Measurements from ENCODE around the gene PRR3. TPM values are rescaled to one million over a fixed set of nuclear protein-coding genes. Genes with fewer than 3 reads are reported as not detected.
"Not testable (repeated sequence)": the region's sequence is repeated elsewhere in the genome, so short reads cannot be mapped to it uniquely, and the experiment has no call there.

Gene PRR3
- polyA plus RNA-seq, 1 of the 3 experiments (the other 2 are of a cell fraction), result 21.2 TPM

GRCh38 chr6:30520522-30520921, 36.6 kb upstream of the PRR3 start:
- no peak for TF ChIP-seq SIN3A (IDR thresholded peaks at IDR 0.05; ENCODE audit: borderline replicate concordance, low read depth, low read length)
- Histone ChIP-seq H3K9ac (no peak overlapping the region), H3K9me3 (no peaks in the 10 kb centered on the region), H2AFZ (ENCODE audit: low read depth) (no peak overlapping the region), H3K4me2 (no peak overlapping the region), H3K27me3 (ENCODE audit: insufficient read depth) (no peaks in the 10 kb centered on the region), H3F3A (replicated peaks; ENCODE audit: insufficient read depth) (peaks cover 6% of the 10 kb centered on the region), H3K4me1 (ENCODE audit: control insufficient read depth in 1 of 2, insufficient read depth in 2 of 2, low read depth in 1 of 2, low read length in 1 of 2) (no peaks in the 10 kb centered on the region), H3K36me3 (replicated peaks in 1 of 2; ENCODE audit: control insufficient read depth in 1 of 2, insufficient read depth in 2 of 2, low read length in 1 of 2) (no peaks in the 10 kb centered on the region), H3K4me3 (ENCODE audit: low read depth in 2 of 2, low read length in 1 of 2) (no peak overlapping the region), H4K20me1 (ENCODE audit: insufficient read depth) (no peaks in the 10 kb centered on the region), H3K79me2 (ENCODE audit: insufficient read depth) (no peaks in the 10 kb centered on the region), H3K9me2 (no peaks in the 10 kb centered on the region), H3K27ac (ENCODE audit: low read depth in 2 of 2, low read length in 1 of 2) (no peak overlapping the region)
- WGBS (ENCODE audit: low lambda C conversion rate), result 52% methylated on average over 6 of the region's 6 CpGs
- no peak for DNase-seq
- POLR2A ChIA-PET, result no interaction called here
- CTCF ChIA-PET, result interaction anchor here (0.7 to 2.1 kb wide), 4 partner anchors 12 to 39 kb away, joined by 3 to 7 read pairs (median 5); no protein-coding TSS in a partner anchor

GRCh38 chr6:30521082-30521481, 36.0 kb upstream of the PRR3 start:
- H3K79me2 ChIP-seq (ENCODE audit: insufficient read depth); H3K4me1 ChIP-seq (ENCODE audit: control insufficient read depth in 1 of 2, insufficient read depth in 2 of 2, low read depth in 1 of 2, low read length in 1 of 2); H3K9me2 ChIP-seq; H3K4me2 ChIP-seq; H2AFZ ChIP-seq (ENCODE audit: low read depth); H3K9me3 ChIP-seq; H3K9ac ChIP-seq; POLR2A ChIA-PET; H3K27me3 ChIP-seq (ENCODE audit: insufficient read depth); H3K36me3 ChIP-seq (replicated peaks in 1 of 2; ENCODE audit: control insufficient read depth in 1 of 2, insufficient read depth in 2 of 2, low read length in 1 of 2); H3K4me3 ChIP-seq (ENCODE audit: low read depth in 2 of 2, low read length in 1 of 2); H3F3A ChIP-seq (replicated peaks; ENCODE audit: insufficient read depth); DNase-seq; H3K27ac ChIP-seq (ENCODE audit: low read depth in 2 of 2, low read length in 1 of 2); H4K20me1 ChIP-seq (ENCODE audit: insufficient read depth): not testable (repeated sequence)
- WGBS (ENCODE audit: low lambda C conversion rate), result 67% methylated on average over 1 of the region's 7 CpGs
- CTCF ChIA-PET, result interaction anchor here (0.9 to 2.1 kb wide), 4 partner anchors 11 to 39 kb away, joined by 3 to 7 read pairs (median 5); no protein-coding TSS in a partner anchor

- H2AFZ ChIP-seq (ENCODE audit: low read depth); H3K9me2 ChIP-seq; H3K27ac ChIP-seq (ENCODE audit: low read depth in 2 of 2, low read length in 1 of 2); H4K20me1 ChIP-seq (ENCODE audit: insufficient read depth); H3K79me2 ChIP-seq (ENCODE audit: insufficient read depth); H3K4me3 ChIP-seq (ENCODE audit: low read depth in 2 of 2, low read length in 1 of 2); H3K4me2 ChIP-seq; POLR2A ChIA-PET; H3F3A ChIP-seq (replicated peaks; ENCODE audit: insufficient read depth); H3K27me3 ChIP-seq (ENCODE audit: insufficient read depth); H3K9ac ChIP-seq; H3K9me3 ChIP-seq; DNase-seq; H3K36me3 ChIP-seq (replicated peaks in 1 of 2; ENCODE audit: control insufficient read depth in 1 of 2, insufficient read depth in 2 of 2, low read length in 1 of 2); H3K4me1 ChIP-seq (ENCODE audit: control insufficient read depth in 1 of 2, insufficient read depth in 2 of 2, low read depth in 1 of 2, low read length in 1 of 2): not testable (repeated sequence)
- WGBS (ENCODE audit: low lambda C conversion rate), result 50% methylated on average over 5 of the region's 5 CpGs
- CTCF ChIA-PET, result interaction anchor here (0.9 to 2.1 kb wide), 4 partner anchors 10 to 40 kb away, joined by 3 to 7 read pairs (median 5); no protein-coding TSS in a partner anchor
Observed at GRCh38 chr6:30521952-30522351, 35.1 kb upstream of the PRR3 start.

GRCh38 chr6:30526444-30526843, 30.7 kb upstream of the PRR3 start:
- H3K27ac ChIP-seq (ENCODE audit: low read depth in 2 of 2, low read length in 1 of 2); H3K4me3 ChIP-seq (ENCODE audit: low read depth in 2 of 2, low read length in 1 of 2); H3K4me1 ChIP-seq (ENCODE audit: control insufficient read depth in 1 of 2, insufficient read depth in 2 of 2, low read depth in 1 of 2, low read length in 1 of 2); H3K9ac ChIP-seq; H3K9me2 ChIP-seq; POLR2A ChIA-PET; H3K4me2 ChIP-seq; H3K9me3 ChIP-seq; DNase-seq; H4K20me1 ChIP-seq (ENCODE audit: insufficient read depth); H3K36me3 ChIP-seq (replicated peaks in 1 of 2; ENCODE audit: control insufficient read depth in 1 of 2, insufficient read depth in 2 of 2, low read length in 1 of 2); H3K27me3 ChIP-seq (ENCODE audit: insufficient read depth); H2AFZ ChIP-seq (ENCODE audit: low read depth); H3K79me2 ChIP-seq (ENCODE audit: insufficient read depth): not testable (repeated sequence)
- CTCF ChIA-PET, result interaction anchor here (2.3 kb wide), 1 partner anchor 15 kb away, joined by 10 read pairs; no protein-coding TSS in a partner anchor
- peaks cover 17% of the 10 kb centered on the region for H3F3A ChIP-seq (replicated peaks; ENCODE audit: insufficient read depth)
- WGBS (ENCODE audit: low lambda C conversion rate), result 64% methylated on average over 3 of the region's 3 CpGs

GRCh38 chr6:30529349-30529875, 27.7 kb upstream of the PRR3 start:
- not testable (repeated sequence) for DNase-seq

More at GRCh38 chr6:30529349-30529875, 27.7 kb upstream of the PRR3 start:
- H3K9me2 ChIP-seq; H3K27me3 ChIP-seq (ENCODE audit: insufficient read depth); POLR2A ChIA-PET; H3K27ac ChIP-seq (ENCODE audit: low read depth in 2 of 2, low read length in 1 of 2); H3K9ac ChIP-seq; H3K4me1 ChIP-seq (ENCODE audit: control insufficient read depth in 1 of 2, insufficient read depth in 2 of 2, low read depth in 1 of 2, low read length in 1 of 2); H3K79me2 ChIP-seq (ENCODE audit: insufficient read depth); H3K4me2 ChIP-seq; H2AFZ ChIP-seq (ENCODE audit: low read depth); H4K20me1 ChIP-seq (ENCODE audit: insufficient read depth); H3K9me3 ChIP-seq; H3K36me3 ChIP-seq (replicated peaks in 1 of 2; ENCODE audit: control insufficient read depth in 1 of 2, insufficient read depth in 2 of 2, low read length in 1 of 2); H3K4me3 ChIP-seq (ENCODE audit: low read depth in 2 of 2, low read length in 1 of 2): not testable (repeated sequence)
- CTCF ChIA-PET, result interaction anchor here (1.0 to 4.3 kb wide), 5 partner anchors 14 to 47 kb away, joined by 3 to 88 read pairs (median 8); no protein-coding TSS in a partner anchor
- 84% methylated on average over 14 of the region's 17 CpGs for WGBS (ENCODE audit: low lambda C conversion rate)
- H3F3A ChIP-seq (replicated peaks; ENCODE audit: insufficient read depth), result peaks cover 17% of the 10 kb centered on the region
